Measurements from ENCODE around the gene FADS6.
"Not testable (repeated sequence)": the region's sequence is repeated elsewhere in the genome, so short reads cannot be mapped to it uniquely, and the experiment has no call there.

Gene FADS6

GRCh38 chr17:74888469-74888868, 5.0 kb downstream of the FADS6 start:
- DNase-seq = no peak

GRCh38 chr17:74883241-74883745, 10.1 kb downstream of the FADS6 start:
- no peak for DNase-seq

GRCh38 chr17:74882517-74883240, 10.8 kb downstream of the FADS6 start:
- DNase-seq = no peak

DNA sequence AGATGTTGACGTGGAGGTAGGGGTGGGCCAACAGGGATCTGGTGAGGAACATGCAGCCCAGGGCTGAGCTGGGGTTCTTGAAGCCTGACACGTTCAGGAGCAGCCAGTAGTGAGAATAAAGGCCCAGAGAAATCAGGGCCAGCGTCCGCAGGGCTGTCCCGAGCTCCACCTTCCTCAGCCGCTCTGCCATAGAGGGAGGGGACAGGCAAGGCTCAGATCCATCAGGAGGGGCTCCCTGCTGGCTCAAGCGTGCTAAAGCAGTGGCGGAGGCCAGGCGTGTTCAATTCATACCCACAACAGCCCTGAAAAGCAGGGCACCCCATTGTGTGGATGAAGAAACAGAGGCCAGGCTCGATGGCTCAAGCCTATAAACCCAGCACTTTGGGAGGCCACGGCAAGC, 12.4 kb downstream of the FADS6 start:
- no peak for DNase-seq

GRCh38 chr17:74879308-74879707, 14.1 kb downstream of the FADS6 start:
- DNase-seq = no peak

GRCh38 chr17:74878658-74879057, 14.8 kb downstream of the FADS6 start:
- no peak for DNase-seq

DNA sequence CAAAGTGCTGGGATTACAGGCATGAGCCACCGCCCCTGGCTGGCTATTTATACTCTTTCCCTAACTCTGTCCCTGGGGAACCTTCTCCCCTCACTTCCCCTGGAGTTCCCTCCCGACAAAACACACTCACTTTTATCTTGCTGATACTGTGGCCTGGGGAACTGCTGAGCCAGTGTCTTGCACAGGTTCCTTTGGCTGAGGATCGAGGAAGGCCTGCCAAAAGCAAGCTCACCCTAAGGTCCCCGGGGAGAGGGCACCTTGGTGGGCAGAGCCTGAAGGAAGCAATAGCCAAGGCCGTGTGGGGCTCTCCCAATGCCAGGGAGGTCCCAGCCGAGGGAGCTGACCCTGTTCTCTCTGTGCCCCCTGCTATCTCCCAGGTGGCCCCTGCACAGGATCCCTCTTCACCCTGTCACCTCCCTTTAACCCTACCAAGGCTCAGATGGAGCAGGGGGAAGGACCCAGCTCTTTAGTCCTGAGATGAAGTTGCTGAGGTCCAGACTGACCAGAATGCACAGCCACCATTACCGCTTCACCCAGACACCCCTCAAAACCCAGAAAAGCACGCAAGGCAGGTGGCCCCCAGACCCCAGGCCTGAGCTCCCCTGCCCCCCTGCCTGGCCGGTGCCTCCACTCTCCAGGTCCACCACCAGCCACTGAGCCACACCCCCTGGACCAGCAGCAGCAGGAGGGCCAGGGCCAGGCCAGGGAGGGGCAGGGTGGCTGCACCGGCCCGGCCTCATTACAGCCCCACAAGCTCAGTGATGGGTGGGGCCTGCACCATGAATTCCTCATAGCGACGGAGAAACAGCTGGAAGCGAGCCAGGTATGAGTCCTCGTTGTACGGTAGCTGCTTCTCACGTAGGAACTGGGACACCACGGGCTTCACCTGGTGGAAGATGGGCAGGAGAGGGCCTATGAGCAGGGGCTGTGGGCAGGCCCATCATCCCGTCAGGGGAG, 15.6 kb downstream of the FADS6 start:
- DNase-seq = no peak

GRCh38 chr17:74875977-74876593, 17.3 kb downstream of the FADS6 start:
- DNase-seq = no peak

- no peak for DNase-seq
Measured at GRCh38 chr17:74875155-74875976, 18.1 kb downstream of the FADS6 start.

DNA sequence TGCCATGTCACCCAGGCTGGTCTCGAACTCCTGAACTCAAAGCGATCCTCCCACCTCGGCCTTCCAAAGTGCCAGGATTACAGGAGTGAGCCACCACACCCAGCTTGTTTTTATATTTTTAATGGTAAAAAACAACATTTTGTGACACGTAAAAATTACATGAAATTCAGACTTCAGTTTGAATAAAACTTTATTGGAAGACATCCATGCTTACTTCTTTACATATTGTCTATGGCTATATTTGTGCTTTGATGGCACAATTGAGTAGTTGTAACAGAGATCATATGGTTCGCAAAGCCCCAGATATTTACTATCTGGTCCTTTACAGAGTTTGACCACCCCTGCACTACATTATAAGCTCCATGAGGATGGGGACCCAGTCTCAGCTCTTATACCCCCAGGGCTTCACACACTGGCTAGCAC, 18.8 kb downstream of the FADS6 start:
- DNase-seq = no peak

DNA sequence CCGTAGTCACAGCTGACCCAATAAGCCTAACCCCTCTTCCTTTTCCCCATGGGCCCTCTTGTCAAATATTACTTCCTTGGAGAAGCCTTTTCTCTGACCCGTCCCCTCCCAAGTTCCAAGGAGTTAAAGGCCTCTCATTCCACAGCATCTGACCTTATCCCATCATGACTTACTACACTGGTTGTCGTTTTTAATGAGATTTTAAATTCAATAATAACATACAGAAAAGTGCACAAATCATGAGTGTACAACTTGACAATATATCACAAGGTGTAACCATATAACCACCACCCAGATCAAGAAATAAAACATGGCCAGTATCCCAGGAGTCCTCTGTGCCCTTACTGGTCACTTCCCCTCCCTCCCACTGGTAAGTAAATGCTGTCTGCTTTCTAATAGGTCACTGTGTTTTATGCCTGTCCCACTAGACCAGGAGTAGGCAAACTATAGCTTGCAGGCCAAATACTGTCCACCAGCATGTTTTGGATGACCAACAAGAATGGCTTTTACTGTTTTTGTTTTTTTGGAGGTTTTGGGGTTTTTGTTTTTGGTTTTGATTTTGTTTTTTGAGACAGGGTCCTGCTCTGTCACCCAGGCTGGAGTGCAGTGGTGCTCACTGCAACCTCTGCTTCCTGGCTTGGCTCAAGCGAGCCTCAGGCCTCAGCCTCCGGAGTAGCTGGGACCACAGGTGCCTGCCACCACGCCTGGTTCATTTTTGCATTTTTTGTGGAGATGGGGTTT, 19.4 kb downstream of the FADS6 start:
- no peak for DNase-seq

GRCh38 chr17:74873037-74873873, 20.2 kb downstream of the FADS6 start:
- peak; percentile 97 to 100 (median 100) for DNase-seq

DNA sequence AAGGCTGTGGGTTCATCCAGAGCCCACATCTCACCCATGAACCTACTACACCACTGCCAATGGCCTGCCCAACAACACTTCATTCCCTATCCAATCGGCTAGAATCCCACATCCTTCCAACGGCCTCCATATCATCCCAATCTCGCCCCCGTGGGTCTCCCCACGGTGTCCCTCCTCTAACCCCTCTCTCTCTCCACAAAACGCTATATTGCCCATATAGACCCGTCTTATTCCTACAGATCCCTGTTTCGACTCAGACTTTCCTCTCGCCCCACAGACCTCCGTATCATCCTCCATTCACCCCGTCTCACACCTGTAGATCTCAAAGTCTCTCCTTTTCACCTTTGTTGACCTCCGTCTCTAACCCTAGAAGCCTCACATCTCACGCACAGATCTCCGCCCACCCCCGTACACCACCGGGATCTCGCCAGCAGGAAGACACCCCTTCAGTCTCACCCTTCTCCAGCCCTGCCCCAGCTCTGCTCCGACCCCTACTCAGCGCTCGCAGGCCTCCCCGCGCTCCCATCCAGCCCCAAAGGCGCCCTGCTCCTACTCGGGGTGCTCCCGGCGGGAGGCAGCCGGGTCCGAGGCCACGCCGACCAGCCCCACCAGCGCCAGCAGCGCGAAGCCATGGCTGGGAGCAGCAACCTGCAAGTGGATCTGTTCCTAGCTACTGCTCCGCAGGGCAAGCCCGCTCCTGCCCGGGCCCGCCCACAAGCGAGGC, 21.0 kb downstream of the FADS6 start, which contains the start of gene FDXR:
Gene FDXR (minus strand): TSS at position 682 of the 724 bp plus-strand sequence. CDS start 50 bp downstream, at position 632.
- no peak for DNase-seq

GRCh38 chr17:74871356-74872076, 21.9 kb downstream of the FADS6 start:
- no peak for DNase-seq

DNA sequence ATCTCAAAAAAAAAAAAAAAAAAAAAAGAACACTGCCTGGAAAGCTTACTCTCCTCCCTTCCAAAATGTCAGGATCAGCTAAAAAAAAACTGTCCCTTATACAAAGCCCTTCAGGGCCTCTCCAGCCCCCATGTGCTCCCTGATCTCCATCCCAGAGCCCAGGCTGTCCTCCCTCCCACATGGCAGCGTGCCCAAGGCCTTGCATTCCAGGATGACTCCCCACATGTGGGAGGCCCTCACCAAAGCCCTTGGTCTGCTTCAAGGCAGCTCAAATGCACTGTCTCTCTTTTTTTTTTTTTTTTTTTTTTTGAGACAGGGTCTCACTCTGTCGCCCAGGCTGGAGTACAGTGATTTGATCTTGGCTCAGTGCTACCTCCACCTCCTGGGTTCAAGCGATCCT, 22.9 kb downstream of the FADS6 start:
- DNase-seq = peak in 1 of 14 donors; percentile 16

GRCh38 chr17:74870028-74870427, 23.4 kb downstream of the FADS6 start:
- DNase-seq = not testable (repeated sequence)

DNA sequence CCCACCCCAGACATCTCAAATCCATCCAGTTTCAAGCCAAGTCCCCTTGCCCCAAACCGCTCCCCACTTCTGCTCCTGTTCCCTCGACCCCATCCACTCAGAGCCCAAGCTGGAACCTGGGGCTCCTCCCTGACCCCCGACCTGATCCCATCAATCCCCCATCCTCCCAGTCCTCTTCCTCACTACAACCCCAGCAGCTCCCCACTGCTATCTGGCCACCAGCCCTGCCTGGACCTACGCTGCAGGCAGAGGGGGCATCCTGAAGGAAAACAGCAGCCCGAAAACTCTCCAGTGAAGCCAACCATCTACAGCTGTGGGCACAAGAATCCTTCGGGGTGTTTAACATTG, 24.6 kb downstream of the FADS6 start:
- DNase-seq = no peak

DNA sequence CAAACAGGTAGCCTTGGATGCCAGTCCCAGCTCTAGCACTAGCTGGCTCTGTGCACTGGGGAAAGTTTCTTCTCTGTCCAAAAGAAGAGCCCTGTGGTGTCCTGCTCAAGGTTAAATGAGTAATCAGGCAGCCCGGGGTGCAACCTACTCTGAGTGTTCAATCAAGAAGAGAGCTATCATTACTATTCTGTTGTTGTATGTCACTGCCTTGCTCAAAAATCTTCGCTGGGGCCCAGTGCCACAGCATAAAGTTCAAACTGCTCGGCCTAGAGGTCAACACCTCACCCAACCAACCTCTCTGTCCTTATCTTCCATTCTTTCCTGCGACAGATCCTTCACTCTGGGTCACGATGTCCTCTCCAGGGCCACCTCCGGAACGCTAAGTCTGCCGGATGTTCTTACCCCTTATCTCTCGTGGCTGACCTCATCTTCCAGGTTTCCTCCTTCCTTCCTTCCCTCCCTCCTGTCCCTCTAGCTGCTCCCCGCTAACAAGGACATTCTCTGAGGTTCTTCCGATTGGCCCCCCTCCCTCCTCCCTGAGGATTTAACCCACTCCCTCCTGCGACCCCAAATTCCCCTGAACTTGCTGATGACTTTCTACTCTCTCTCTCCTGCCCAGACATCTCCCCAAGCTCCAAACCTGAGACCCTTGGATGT, 25.1 kb downstream of the FADS6 start:
- DNase-seq = no peak
